ENCODE results near the gene PRR20G.

DNA sequence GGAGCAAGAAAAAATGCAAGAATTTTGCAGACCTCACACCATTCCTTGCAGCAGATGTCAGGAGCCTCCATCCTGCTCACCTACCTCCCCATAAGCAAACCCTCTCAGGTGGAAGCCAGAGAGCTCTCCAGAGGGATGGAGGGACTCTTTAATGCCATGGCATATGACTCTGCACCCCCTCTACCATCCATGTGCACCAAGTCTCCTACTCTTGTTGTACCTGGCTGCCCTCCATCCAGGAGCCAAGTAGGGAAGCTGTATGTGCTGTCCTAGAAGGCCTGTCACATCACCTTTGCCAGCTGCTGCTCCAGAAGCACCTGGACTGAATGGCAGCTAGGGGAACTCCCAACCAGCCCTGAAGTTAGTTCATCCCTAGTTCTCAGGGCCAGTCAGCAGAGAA lies 38.5 kb upstream of the PRR20G start:
- TF ChIP-seq CTCF (IDR thresholded peaks at IDR 0.05) (no peak), EZH2phosphoT487 (IDR thresholded peaks at IDR 0.05) (no peak)
